Activated T-helper 1 cell treated with anti-CD3 and anti-CD28 coated beads, Interleukin-2, amount 50 U/mL, for 16 hours (primary cell): ENCODE results near the gene ADAMTS15.

Experiments used
- DNase-seq, 2 donors: peaks; one replicate each; pipeline ENCODE4 v3.0.0-alpha.2; 2020; ENCODE audit warnings: low read depth in 1 of 2, low spot score in 1 of 2

ADAMTS15 gene

GRCh38 chr11:130457623-130458409 lies 9.4 kb downstream of the ADAMTS15 start:
- DNase-seq, result no peak

GRCh38 chr11:130458410-130458729 lies 9.9 kb downstream of the ADAMTS15 start:
- no peak for DNase-seq

GRCh38 chr11:130459521-130459920 lies 11.1 kb downstream of the ADAMTS15 start:
- no peak for DNase-seq

GRCh38 chr11:130462101-130462885 lies 13.8 kb downstream of the ADAMTS15 start:
- no peak for DNase-seq

- no peak for DNase-seq
Measured at GRCh38 chr11:130462931-130463330, 14.5 kb downstream of the ADAMTS15 start.

DNA sequence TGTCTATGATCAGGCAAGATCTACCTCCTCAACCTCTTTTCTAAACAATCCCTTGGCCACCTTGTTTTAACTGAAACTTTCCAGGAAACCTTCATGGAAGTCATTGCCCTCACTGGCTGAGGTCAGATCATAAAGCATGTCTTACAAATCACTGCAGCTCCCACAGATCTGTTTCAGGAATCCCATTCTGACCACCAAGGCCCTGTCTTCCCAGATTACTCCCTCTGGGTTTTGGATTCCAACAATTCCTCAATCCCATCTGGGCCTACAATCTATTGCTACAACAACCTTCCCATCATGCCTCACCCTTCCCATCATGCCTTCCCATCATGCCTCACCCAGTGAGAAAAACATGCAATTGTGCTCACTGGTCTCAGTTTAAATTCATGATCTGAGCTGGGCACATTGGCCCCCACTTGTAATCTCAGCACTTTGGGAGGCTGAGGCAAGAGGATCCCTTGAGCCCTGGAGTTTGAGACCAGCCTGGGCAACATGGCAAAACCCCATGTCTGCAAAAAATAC lies 15.9 kb downstream of the ADAMTS15 start:
- no peak for DNase-seq

DNA sequence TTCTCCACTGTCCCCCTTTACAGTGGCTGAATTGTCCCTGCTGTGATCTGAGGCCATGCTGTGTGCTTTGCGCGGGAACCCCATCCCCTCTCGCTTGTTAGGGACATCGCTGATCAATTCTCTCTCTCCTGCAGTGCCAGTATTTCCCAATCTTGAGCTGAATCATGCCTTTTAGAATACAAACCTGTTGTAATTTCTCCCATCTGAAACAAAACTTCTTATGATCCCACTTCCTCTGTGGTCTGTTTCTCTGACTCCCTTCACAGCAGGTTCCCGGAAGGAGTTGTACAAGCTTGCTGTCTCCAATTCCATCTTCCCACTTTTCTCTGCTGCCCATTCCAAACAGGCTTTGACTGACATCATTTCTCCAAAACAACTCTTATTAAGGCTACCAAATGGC lies 16.8 kb downstream of the ADAMTS15 start:
- DNase-seq, result no peak

DNA sequence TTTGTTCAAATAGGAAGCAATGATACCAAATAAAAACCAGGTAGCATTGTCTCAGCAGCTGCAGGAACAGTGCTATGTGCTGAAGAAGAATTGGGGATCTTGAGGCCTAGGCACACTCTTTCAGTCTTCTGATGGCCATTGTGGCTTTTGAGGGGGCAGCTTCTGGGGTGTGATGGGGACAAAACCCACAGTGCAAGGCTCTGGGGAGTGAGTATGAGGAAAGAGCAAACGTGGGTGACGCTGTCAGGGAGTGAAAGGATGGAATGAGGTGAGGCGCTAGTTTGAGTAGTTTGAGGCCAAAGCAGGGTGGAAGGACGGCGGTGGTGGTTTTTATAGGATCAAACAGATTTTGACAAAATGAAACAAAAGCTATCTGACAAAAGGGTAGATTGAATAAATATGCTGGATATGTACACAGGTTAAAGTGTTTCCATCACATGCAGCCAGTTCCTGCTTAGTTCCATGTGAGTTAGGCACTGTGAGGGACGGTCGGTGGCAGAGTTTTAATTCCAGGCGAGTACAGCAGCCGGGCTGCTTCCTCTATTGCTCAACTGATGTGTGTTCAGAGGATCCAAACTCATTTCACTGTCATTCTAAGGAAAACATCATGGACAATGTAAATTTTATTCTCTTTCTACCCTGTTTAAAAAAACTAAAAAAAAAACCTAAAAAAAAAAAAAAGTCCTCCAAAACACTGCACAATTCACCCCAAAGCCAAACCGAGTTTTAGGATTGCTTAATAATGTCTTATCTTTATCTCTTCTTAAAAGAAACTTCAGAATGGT lies 18.9 kb downstream of the ADAMTS15 start:
- DNase-seq, result no peak

DNA sequence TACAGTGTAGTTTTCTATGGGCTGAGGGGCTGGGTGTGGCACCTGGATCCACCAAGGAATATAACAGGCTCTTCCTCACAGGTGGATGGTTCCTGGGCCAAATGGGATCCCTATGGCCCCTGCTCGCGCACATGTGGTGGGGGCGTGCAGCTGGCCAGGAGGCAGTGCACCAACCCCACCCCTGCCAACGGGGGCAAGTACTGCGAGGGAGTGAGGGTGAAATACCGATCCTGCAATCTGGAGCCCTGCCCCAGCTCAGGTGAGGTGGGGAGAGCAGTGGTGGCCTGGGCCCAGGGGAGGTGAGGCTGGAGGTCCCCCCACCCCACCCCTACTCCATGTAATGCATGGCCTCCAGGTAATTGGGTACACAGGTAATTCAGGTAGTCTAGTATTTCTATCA lies 20.7 kb downstream of the ADAMTS15 start:
- DNase-seq, result no peak

GRCh38 chr11:130470832-130471706 lies 22.6 kb downstream of the ADAMTS15 start:
- no peak for DNase-seq

GRCh38 chr11:130471731-130472433 lies 23.4 kb downstream of the ADAMTS15 start:
- DNase-seq, result no peak

- DNase-seq, result no peak
Measured at GRCh38 chr11:130472434-130472961, 24.1 kb downstream of the ADAMTS15 start.

DNA sequence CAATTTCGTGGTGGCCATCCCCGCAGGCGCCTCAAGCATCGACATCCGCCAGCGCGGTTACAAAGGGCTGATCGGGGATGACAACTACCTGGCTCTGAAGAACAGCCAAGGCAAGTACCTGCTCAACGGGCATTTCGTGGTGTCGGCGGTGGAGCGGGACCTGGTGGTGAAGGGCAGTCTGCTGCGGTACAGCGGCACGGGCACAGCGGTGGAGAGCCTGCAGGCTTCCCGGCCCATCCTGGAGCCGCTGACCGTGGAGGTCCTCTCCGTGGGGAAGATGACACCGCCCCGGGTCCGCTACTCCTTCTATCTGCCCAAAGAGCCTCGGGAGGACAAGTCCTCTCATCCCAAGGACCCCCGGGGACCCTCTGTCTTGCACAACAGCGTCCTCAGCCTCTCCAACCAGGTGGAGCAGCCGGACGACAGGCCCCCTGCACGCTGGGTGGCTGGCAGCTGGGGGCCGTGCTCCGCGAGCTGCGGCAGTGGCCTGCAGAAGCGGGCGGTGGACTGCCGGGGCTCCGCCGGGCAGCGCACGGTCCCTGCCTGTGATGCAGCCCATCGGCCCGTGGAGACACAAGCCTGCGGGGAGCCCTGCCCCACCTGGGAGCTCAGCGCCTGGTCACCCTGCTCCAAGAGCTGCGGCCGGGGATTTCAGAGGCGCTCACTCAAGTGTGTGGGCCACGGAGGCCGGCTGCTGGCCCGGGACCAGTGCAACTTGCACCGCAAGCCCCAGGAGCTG lies 24.8 kb downstream of the ADAMTS15 start:
- no peak for DNase-seq

DNA sequence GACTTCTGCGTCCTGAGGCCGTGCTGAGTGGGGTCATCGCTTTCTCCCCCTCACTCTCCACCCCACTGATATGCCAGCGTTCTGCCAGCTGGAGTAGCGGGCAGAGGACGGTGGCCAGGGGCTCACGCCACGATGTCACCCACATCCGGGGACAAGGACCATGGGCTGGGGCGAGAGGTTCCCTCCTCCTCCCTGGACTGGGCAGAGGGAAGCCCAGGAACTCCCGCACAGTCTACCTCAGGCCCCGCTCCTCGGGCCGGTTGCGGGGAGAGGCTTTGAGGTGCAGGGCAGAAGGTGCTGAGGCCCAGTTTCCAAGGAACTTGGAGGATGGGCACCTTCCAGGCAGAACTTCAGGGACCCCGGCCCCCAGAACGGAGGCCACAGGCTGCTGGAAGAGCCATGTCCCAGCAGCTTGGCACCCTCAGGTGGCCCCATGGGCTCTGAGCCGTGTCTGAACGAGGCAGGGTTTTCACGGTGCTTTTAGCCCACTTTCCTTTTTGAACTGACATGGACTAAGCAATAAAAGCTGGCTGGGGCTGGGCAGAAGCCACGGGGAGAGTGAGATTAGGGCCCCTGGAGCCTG lies 25.4 kb downstream of the ADAMTS15 start:
- no peak for DNase-seq

DNA sequence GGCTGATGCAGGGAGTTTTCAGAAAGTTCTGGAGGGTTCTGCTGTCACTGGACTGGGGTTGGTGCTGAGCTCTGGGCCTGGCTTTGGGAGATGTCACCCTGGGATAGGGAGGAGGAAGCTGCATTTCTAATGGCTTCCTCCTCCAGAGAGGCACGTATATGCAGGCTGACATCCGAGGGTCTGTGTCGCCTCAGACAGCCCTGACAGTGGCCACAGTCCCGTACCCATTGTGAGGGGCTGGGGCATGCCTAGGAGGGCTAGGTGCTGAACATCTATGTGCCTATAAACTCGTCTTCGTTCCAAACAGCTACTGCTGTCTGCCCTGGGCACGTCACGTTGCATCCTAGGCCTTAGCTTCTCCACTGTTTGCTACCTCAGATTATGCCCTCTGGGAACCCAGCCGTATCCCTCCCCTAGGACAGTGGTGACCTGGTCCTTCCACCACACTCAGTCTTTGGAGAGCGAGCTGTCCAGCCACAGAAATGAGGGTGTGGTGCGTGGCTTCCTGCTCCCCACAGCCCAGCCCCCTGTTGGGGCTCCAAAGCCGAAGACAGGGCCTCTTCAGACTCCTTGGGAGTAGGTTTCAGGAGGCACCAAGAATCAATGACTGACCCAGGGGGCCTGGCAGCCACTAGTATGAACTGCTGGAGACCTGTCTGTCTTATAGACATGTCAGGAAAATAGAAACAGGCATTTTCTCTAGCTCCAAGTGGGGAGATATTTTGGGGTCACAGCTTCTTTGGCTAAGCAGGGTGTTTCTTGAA lies 26.4 kb downstream of the ADAMTS15 start:
- DNase-seq, result no peak

- no peak for DNase-seq
Measured at GRCh38 chr11:130475426-130476053, 27.1 kb downstream of the ADAMTS15 start.

DNA sequence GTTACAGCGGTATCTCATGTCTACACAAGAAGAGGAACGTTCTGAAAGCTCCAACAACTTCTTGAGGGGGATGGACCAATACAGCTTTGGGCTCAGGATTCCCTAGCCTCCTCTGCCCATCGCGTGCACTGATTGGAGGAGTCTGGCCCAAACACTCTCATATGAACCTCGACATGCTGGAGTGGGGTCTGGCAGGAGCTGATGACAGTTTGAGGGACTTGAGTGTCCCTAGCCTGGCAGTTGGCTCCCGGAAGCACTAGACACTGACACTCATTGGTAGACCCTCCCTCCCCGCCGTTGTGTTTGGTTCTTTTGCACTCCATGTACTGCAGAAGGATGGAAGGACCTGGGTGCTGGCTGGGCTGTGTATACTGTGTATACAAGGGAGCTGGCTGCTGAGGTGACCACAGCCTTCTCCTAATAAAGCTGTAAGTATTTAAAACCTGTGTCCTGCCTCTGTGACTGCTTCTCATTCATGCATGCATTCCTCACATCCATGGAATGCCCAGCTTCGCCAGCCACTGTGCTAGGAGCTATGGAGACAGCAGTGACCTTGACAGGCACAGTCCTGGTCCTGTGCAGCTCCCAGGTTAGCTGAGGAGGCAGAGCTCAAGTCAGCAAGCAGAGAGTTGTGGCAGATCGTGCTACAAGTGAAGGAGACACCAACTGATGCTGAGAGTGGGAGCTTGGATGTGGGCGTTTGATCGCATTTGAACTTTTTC lies 27.9 kb downstream of the ADAMTS15 start:
- no peak for DNase-seq
